GM18507 (cell line): ENCODE data around the gene KRTAP4-3.
"Not testable (repeated sequence)": the region's sequence is repeated elsewhere in the genome, so short reads cannot be mapped to it uniquely, and the experiment has no call there.

ENCODE experiments used
- DNase-seq: peaks from one replicate; pipeline ENCODE4 v3.0.0; 2011; ENCODE audit warnings: low read depth; ENCODE audit not compliant: insufficient read length; ENCODE audit errors: extremely low spot score
- FAIRE-seq: peaks from 2 replicates; lab custom pipeline; 2011; peaks lifted over from hg19 to GRCh38; lab: Jason Lieb, UNC

KRTAP4-3 gene

DNA sequence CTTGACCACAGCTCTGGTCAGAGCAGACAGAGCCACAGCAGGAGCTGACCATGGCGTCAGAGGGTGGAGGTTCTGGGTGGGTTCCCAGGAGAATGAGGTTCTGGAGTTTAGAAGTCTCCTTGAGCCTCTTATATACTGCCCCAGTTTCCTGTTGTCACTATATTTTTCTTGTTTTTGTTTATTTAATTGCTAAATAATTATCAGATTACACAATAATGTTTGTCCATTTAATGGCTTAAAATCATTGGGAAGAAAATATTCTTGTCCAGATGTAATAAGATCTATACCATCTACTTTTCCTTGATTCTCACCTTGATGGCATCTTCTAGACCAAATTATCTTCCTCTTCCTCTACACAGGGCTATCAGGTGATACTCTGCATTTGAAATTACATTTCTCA, at the start of gene KRTAP4-3:
Gene KRTAP4-3 (minus strand): TSS at position 101 of the 400 bp plus-strand sequence. CDS start 49 bp downstream, at position 52.
- DNase-seq (no peak), FAIRE-seq (no peak)

- FAIRE-seq = no peak
These were observed 47.7 kb upstream of the KRTAP4-3 start for GRCh38 chr17:41215681-41216080.

GRCh38 chr17:41212524-41213169, 44.6 kb upstream of the KRTAP4-3 start:
- FAIRE-seq (no peak), DNase-seq (no peak)

More at GRCh38 chr17:41215681-41216080, 47.7 kb upstream of the KRTAP4-3 start:
- no peak for DNase-seq

- FAIRE-seq = no peak
- DNase-seq = no peak
These were observed 43.9 kb upstream of the KRTAP4-3 start for GRCh38 chr17:41211845-41212466.

DNA sequence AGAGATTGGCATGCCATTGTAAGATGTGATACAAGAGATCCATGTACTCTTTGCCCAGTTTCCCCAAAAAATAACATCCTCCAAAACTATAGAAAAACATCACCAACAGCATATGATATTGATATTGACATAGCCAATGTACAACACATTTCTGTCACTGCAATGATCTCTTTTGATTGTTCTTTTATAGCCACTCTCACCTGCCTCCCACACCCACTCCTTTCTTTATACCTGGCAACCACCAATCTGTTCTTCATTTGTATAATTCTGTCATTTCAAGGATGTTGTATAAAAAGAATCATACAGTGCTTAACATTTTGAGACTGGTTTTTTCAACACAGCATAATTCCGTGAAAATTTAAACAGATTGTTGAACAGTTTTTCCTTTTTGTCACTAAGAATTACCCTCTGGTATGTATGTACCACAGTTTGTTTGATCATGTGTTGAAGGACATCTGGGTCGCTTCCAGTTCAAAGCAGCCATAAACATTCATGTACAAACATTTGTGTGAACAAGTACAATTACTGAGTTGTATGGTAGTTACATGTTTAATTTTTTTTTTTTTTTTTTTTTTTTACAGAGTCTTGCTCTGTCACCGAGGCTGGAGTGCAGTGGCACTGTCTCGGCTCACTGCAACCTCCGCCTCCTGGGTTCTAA, 31.5 kb upstream of the KRTAP4-3 start:
- FAIRE-seq (no peak), DNase-seq (no peak)

GRCh38 chr17:41196068-41196467, 28.0 kb upstream of the KRTAP4-3 start:
- DNase-seq (no peak), FAIRE-seq (peak; percentile 44)

DNA sequence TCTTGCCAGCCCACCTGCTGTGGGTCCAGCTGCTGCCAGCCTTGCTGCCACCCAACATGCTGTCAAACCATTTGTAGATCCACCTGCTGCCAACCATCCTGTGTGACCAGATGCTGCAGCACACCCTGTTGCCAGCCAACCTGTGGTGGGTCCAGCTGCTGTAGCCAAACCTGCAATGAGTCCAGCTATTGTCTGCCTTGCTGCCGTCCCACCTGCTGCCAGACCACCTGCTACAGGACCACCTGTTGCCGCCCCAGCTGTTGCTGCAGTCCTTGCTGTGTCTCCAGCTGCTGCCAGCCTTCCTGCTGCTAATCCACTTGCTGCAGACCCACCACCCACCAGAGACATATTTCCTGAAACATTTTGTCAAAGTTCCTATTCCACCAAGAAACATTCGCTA, 22.3 kb upstream of the KRTAP4-3 start:
- no peak for FAIRE-seq
- no peak for DNase-seq

GRCh38 chr17:41189837-41190318, 21.9 kb upstream of the KRTAP4-3 start, which contains the start of gene KRTAP9-1:
Gene KRTAP9-1, plus strand, starts transcription at chr17:41189887. Its CDS starts 0 bp downstream, at chr17:41189887.
- FAIRE-seq, DNase-seq: not testable (repeated sequence)

DNA sequence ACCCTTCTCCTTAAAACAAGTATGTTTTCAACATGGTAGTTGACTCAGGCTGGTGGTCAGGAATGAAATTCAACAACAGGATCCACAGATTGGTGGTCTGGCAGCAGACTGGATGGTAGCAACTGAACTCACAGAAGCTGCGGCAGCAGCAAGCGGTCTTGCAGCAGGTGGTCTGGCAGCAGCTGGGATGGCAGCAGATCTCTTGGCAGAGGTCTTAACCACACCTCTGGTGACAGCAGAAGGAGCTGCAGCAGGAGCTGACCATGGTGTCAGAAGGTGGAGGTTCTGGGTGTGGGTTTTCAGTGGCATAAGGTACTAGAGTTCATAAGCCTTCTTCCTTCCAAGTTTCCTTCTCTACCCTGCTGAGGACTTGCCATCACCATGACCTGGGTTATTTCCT, 18.9 kb upstream of the KRTAP4-3 start:
- FAIRE-seq (no peak), DNase-seq (no peak)

DNA sequence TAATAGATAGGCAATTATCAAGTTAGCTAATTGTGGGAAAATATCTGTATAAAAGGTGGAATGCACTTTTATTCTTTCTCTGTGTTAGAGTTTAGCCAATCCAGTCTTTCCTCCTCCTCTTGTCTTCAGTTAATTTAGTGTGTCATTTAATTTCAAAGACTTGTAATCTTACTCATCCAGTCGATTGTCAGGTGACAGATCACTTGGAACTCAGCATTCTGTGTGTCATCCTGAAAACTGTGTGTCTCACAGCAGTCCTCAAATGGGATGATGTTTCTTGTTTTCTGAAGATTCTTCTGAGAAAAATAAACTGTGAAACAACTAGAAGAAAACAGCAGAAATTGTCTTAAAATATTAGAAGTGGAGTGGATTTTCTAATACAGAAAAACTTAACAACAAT, 17.0 kb upstream of the KRTAP4-3 start:
- no peak for FAIRE-seq
- no peak for DNase-seq

- FAIRE-seq (no peak), DNase-seq (no peak)
These were observed 16.5 kb upstream of the KRTAP4-3 start, which contains the start of gene KRTAP4-1 for GRCh38 chr17:41184480-41184961. Gene KRTAP4-1, minus strand, starts transcription at chr17:41184911. Its CDS starts 57 bp downstream, at chr17:41184854.

DNA sequence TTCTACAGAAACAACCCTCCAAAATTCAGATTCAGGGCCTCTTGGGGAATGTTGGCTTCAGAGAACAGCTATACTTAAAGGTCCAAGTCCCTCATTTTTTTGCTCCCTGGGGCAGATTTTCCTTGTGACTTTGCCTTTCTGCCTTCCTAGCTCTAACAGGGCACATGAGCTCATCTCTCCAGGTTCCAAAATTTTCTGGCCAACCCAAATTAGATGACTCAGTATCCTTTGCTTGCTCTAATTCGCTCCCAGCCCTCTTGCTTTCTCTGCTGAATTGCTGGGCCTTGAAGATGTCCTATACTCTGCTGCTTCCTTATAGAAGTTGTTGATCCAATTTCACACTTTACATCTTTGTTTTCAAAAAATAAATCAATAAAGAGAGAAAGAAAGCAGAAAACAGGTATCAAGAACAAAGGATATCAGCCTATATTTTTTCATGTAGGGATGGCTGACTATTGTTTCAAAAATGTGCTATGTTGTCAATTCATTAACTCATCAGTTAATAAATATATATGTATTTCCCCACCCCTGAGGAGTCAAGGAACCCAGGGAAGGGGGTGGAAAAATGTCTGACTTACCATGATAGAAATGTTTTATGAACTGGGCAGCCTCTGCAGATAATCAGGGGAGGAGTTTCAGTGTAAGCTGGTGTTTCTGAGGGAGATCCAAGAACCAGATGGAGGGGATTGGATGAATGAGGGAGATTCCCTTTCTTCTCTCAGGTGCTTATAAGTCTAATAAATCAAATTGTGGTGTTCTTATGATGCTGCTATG, 11.0 kb upstream of the KRTAP4-3 start:
- DNase-seq (no peak), FAIRE-seq (no peak)

DNA sequence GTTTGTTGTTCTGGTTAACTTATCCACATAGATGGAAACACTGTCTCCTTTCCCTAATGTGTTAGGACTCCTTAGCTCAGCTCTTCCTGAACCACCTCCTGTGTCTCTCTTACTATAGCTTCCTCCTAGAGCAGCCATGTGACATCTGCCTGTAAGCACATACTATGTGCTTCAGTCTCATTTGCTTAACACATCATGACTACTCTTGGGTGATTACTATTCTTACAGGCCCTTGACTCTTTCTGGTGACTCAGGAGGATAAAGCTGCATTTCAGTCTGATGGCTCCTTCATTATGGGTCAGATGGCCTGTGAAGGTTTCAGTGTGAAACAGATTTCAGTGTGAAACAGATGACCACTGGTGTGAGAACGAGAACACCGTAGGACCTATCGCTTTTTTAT, 10.3 kb upstream of the KRTAP4-3 start:
- DNase-seq (no peak), FAIRE-seq (no peak)

- DNase-seq (no peak), FAIRE-seq (no peak)
These were observed 9.8 kb upstream of the KRTAP4-3 start, which contains the start of gene KRTAP4-2 for GRCh38 chr17:41177727-41178271. Gene KRTAP4-2, minus strand, starts transcription at chr17:41178221. Its CDS starts 57 bp downstream, at chr17:41178164.

- no peak for DNase-seq
- peak; percentile 75 for FAIRE-seq
These were observed 8.8 kb upstream of the KRTAP4-3 start for GRCh38 chr17:41176744-41177387.

GRCh38 chr17:41171886-41172285, 3.9 kb upstream of the KRTAP4-3 start:
- FAIRE-seq (no peak), DNase-seq (no peak)

- FAIRE-seq = no peak
- DNase-seq = no peak
These were observed 460 bp downstream of the KRTAP4-3 start for GRCh38 chr17:41167561-41167960.

GRCh38 chr17:41163828-41164227, 4.2 kb downstream of the KRTAP4-3 start:
- FAIRE-seq (no peak), DNase-seq (no peak)

GRCh38 chr17:41160648-41161047, 7.4 kb downstream of the KRTAP4-3 start, which contains the start of gene KRTAP4-4:
Gene KRTAP4-4, minus strand, starts transcription at chr17:41160748. Its CDS starts 57 bp downstream, at chr17:41160691.
- no peak for FAIRE-seq
- DNase-seq = no peak
